Measurements from ENCODE around the gene XRCC3. TPM values are rescaled to one million over a fixed set of nuclear protein-coding genes. Genes with fewer than 3 reads are reported as not detected.

The XRCC3 gene
- total and polyA plus RNA-seq, 10 of the 15 experiments (the other 5 are each of a cell fraction or from before 2014, with no cell fraction given) = 0.37 to 52.0 (median 26.8) TPM

DNA sequence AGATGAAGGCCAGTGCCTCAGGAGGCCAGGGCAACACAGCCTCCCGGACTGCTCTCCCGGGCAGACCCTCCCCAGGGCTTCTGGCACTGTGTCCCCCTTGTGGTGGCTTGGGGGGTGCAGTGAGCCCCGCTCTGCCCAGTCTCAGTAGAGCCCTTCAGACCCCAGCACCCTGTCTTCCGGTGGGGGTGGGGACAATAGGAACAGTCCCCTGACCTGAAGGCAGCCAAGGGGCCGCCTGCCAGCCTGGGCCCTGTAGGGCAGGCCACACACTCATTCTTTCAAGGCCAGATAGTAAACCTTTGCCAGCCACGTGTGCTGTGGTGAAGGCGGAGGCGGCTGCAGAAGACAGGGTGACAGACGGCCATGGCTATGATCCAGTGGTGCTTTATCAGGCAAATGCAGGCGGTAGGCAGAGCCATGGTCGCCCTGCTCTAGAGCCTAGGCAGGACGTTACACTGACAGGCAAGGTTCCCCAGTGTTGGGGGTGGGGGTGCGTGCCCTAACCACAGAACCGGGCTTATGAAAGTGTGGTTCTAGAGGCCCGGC lies 15.3 kb upstream of the XRCC3 start:
- Histone ChIP-seq H3K9me3 (replicated peaks; ENCODE audit: control insufficient read depth, insufficient read depth, low read length) (no peaks in the 10 kb centered on the region), H4K20me1 (ENCODE audit: control insufficient read depth, insufficient read depth) (no peaks in the 10 kb centered on the region), H3K9ac (ENCODE audit: control insufficient read depth, insufficient read depth, low read length) (no peak overlapping the region), H3K36me3 (ENCODE audit: control insufficient read depth in 2 of 2, insufficient read depth in 2 of 2, low read length in 1 of 2) (peaks cover 3 to 13% of the 10 kb centered on the region in 2 experiments; a peak in 3 of 4 replicates), H3K27me3 (replicated peaks in 1 of 2; ENCODE audit: control insufficient read depth in 2 of 2, insufficient read depth in 2 of 2, low read length in 1 of 2) (no peaks in the 10 kb centered on the region), H2AFZ (ENCODE audit: control insufficient read depth, low read depth, low read length) (no peak overlapping the region), H3K4me1 (ENCODE audit: control insufficient read depth, insufficient read depth, low read length) (no peaks in the 10 kb centered on the region), H3K4me3 (no peak overlapping the region), H3K4me2 (ENCODE audit: control insufficient read depth, insufficient read depth) (no peak overlapping the region), H3K79me2 (ENCODE audit: control insufficient read depth, insufficient read depth, low read length) (no peaks in the 10 kb centered on the region), H3K27ac (ENCODE audit: control insufficient read depth, insufficient read depth) (no peak overlapping the region)
- SMC1A ChIA-PET (ENCODE audit: uncharacterized antibody, unreplicated experiment) = no interaction called here
- no peak for FAIRE-seq
- no TSS peak for BruUV-seq (replicated peaks)
- CTCF ChIA-PET = no interaction called here
- DNase-seq (ENCODE audit: low read depth, low spot score) = no peak
- RAD21 ChIA-PET (ENCODE audit: unreplicated experiment) = no interaction called here
- intact Hi-C loops (cut with micrococcal nuclease; ENCODE audit: unreplicated experiment) = no loop called here
- POLR2A ChIA-PET = no interaction called here
- peak; percentile 21; the same call in 1 of the 3 replicates for ATAC-seq
- in situ Hi-C loops (cut with MboI) = no loop called here
- WGBS (ENCODE audit: insufficient coverage, insufficient replicate concordance, low lambda C conversion rate, missing lambda C conversion rate) = 87% methylated on average over 15 of the region's 15 CpGs
- TF ChIP-seq, protein P1, sequence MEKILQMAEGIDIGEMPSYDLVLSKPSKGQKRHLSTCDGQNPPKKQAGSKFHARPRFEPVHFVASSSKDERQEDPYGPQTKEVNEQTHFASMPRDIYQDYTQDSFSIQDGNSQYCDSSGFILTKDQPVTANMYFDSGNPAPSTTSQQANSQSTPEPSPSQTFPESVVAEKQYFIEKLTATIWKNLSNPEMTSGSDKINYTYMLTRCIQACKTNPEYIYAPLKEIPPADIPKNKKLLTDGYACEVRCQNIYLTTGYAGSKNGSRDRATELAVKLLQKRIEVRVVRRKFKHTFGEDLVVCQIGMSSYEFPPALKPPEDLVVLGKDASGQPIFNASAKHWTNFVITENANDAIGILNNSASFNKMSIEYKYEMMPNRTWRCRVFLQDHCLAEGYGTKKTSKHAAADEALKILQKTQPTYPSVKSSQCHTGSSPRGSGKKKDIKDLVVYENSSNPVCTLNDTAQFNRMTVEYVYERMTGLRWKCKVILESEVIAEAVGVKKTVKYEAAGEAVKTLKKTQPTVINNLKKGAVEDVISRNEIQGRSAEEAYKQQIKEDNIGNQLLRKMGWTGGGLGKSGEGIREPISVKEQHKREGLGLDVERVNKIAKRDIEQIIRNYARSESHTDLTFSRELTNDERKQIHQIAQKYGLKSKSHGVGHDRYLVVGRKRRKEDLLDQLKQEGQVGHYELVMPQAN (conservative IDR thresholded peaks at IDR 0.05) = no peak
- TF ChIP-seq EED (IDR thresholded peaks at IDR 0.05; ENCODE audit: low read depth) (no peak), MXI1 (IDR thresholded peaks at IDR 0.05; ENCODE audit: low read depth, low read length) (no peak), TAF1 (IDR thresholded peaks at IDR 0.05; ENCODE audit: borderline replicate concordance, low read depth, low read length) (no peak), STAT1 (conservative IDR thresholded peaks at IDR 0.05) (no peak), ZNF24 (IDR thresholded peaks at IDR 0.05) (no peak), ZZZ3 (IDR thresholded peaks at IDR 0.05; ENCODE audit: control insufficient read depth, insufficient read length, low read depth) (no peak), POU2F2 (IDR thresholded peaks at IDR 0.05; ENCODE audit: borderline replicate concordance, low read depth, low read length) (no peak), HDAC6 (IDR thresholded peaks at IDR 0.05; ENCODE audit: unreplicated experiment) (no peak), KDM1A (IDR thresholded peaks at IDR 0.05; ENCODE audit: borderline replicate concordance) (no peak), NBN (IDR thresholded peaks at IDR 0.05) (no peak)
- TF ChIP-seq, protein P2, sequence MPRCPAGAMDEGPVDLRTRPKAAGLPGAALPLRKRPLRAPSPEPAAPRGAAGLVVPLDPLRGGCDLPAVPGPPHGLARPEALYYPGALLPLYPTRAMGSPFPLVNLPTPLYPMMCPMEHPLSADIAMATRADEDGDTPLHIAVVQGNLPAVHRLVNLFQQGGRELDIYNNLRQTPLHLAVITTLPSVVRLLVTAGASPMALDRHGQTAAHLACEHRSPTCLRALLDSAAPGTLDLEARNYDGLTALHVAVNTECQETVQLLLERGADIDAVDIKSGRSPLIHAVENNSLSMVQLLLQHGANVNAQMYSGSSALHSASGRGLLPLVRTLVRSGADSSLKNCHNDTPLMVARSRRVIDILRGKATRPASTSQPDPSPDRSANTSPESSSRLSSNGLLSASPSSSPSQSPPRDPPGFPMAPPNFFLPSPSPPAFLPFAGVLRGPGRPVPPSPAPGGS (IDR thresholded peaks at IDR 0.05; ENCODE audit: borderline replicate concordance, insufficient read depth, low read depth, low read length, poor library complexity, severe bottlenecking) = no peak
- TF ChIP-seq, protein P3, sequence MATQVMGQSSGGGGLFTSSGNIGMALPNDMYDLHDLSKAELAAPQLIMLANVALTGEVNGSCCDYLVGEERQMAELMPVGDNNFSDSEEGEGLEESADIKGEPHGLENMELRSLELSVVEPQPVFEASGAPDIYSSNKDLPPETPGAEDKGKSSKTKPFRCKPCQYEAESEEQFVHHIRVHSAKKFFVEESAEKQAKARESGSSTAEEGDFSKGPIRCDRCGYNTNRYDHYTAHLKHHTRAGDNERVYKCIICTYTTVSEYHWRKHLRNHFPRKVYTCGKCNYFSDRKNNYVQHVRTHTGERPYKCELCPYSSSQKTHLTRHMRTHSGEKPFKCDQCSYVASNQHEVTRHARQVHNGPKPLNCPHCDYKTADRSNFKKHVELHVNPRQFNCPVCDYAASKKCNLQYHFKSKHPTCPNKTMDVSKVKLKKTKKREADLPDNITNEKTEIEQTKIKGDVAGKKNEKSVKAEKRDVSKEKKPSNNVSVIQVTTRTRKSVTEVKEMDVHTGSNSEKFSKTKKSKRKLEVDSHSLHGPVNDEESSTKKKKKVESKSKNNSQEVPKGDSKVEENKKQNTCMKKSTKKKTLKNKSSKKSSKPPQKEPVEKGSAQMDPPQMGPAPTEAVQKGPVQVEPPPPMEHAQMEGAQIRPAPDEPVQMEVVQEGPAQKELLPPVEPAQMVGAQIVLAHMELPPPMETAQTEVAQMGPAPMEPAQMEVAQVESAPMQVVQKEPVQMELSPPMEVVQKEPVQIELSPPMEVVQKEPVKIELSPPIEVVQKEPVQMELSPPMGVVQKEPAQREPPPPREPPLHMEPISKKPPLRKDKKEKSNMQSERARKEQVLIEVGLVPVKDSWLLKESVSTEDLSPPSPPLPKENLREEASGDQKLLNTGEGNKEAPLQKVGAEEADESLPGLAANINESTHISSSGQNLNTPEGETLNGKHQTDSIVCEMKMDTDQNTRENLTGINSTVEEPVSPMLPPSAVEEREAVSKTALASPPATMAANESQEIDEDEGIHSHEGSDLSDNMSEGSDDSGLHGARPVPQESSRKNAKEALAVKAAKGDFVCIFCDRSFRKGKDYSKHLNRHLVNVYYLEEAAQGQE (IDR thresholded peaks at IDR 0.05; ENCODE audit: low read depth, low read length) = no peak
- TF ChIP-seq, protein P4, sequence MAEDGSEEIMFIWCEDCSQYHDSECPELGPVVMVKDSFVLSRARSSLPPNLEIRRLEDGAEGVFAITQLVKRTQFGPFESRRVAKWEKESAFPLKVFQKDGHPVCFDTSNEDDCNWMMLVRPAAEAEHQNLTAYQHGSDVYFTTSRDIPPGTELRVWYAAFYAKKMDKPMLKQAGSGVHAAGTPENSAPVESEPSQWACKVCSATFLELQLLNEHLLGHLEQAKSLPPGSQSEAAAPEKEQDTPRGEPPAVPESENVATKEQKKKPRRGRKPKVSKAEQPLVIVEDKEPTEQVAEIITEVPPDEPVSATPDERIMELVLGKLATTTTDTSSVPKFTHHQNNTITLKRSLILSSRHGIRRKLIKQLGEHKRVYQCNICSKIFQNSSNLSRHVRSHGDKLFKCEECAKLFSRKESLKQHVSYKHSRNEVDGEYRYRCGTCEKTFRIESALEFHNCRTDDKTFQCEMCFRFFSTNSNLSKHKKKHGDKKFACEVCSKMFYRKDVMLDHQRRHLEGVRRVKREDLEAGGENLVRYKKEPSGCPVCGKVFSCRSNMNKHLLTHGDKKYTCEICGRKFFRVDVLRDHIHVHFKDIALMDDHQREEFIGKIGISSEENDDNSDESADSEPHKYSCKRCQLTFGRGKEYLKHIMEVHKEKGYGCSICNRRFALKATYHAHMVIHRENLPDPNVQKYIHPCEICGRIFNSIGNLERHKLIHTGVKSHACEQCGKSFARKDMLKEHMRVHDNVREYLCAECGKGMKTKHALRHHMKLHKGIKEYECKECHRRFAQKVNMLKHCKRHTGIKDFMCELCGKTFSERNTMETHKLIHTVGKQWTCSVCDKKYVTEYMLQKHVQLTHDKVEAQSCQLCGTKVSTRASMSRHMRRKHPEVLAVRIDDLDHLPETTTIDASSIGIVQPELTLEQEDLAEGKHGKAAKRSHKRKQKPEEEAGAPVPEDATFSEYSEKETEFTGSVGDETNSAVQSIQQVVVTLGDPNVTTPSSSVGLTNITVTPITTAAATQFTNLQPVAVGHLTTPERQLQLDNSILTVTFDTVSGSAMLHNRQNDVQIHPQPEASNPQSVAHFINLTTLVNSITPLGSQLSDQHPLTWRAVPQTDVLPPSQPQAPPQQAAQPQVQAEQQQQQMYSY (CRISPR knock-in tag; IDR thresholded peaks at IDR 0.05) = no peak
